Bronchial epithelial cell (primary cell): Measurements from ENCODE around the gene PHF14. TPM values are rescaled to one million over a fixed set of nuclear protein-coding genes. Genes with fewer than 3 reads are reported as not detected.
A peak's percentile ranks its signal among the peaks of the same experiment; 100 is the strongest.

ENCODE experiments used
- DNase-seq: peaks from one replicate; pipeline ENCODE4 v3.0.0-alpha.2; 2010; ENCODE audit warnings: low read depth
- FAIRE-seq: peaks from 2 replicates; lab custom pipeline; 2011; peaks lifted over from hg19 to GRCh38; lab: Jason Lieb, UNC
- H3K27me3 ChIP-seq: 2 replicates; pipeline ENCODE4 v1.5.1; 2011; ENCODE audit warnings: low read length; ENCODE audit not compliant: control insufficient read depth, insufficient read depth
- H3K36me3 ChIP-seq: 2 replicates; pipeline ENCODE4 v1.5.1; 2011; ENCODE audit warnings: low read length; ENCODE audit not compliant: control insufficient read depth, insufficient read depth
- H3K4me3 ChIP-seq: 2 replicates; pipeline ENCODE4 v1.5.1; 2011; ENCODE audit warnings: mild to moderate bottlenecking, low read depth, low read length, control low read depth
- total RNA-seq: library from RNA; depleted of rRNA; stranded (reverse); fragments of >200 nt; gene quantifications from 2 replicates; pipeline ENCODE4 v1.2.1, GENCODE V29; 2014
- TF ChIP-seq, protein P1 (sequence below): IDR thresholded peaks from 2 replicates; pipeline ENCODE4 v1.5.1; 2011; ENCODE audit warnings: mild to moderate bottlenecking, moderate library complexity, low read length, control low read depth, inconsistent platforms; ENCODE audit not compliant: insufficient read depth, severe bottlenecking

PHF14 gene
- total RNA-seq, 1 donor from 2014 or later = 17.4 TPM

DNA sequence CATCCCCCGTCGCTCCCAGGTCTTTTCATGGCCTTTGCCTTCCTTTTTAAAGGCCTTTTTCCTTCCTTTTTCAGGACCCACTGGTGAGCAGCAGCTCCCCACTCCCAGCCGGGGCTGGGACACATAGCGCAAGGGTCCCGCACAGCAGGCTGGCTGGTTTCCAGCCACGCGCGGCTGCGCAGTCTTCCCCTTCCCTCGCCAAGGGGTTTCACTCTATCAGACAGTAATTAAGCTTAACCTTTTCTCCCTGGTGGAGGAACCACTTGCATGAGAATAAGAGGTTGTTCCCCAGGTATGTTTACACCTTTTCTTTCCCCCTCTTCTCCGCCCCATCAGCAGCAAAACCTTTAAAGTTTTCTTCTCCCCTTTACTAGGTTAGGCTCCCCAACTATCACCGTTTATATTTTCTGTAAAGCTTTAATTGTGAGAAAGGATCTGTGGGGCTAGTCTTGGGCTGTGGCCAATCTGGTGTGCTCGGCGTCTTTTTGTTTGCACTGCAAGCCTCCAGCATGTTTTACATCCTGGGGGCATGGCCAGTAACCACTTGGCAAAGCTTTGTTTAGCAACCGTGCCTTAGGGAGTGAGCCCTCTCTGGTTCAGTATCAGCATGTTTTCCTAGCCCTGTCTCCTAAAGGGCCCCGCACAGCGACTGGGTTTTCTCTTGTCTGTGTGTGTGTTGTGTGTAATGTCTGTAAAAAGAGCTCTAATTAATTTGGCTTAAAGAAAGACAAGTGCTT is 219.6 kb downstream of the PHF14 start:
- TF ChIP-seq, protein P1, sequence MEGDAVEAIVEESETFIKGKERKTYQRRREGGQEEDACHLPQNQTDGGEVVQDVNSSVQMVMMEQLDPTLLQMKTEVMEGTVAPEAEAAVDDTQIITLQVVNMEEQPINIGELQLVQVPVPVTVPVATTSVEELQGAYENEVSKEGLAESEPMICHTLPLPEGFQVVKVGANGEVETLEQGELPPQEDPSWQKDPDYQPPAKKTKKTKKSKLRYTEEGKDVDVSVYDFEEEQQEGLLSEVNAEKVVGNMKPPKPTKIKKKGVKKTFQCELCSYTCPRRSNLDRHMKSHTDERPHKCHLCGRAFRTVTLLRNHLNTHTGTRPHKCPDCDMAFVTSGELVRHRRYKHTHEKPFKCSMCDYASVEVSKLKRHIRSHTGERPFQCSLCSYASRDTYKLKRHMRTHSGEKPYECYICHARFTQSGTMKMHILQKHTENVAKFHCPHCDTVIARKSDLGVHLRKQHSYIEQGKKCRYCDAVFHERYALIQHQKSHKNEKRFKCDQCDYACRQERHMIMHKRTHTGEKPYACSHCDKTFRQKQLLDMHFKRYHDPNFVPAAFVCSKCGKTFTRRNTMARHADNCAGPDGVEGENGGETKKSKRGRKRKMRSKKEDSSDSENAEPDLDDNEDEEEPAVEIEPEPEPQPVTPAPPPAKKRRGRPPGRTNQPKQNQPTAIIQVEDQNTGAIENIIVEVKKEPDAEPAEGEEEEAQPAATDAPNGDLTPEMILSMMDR = no peak
- DNase-seq = peak; percentile 48
- no peaks in the 10 kb centered on the region for H3K27me3 ChIP-seq
- FAIRE-seq = no peak
- no peak overlapping the region for H3K4me3 ChIP-seq
- H3K36me3 ChIP-seq = no peaks in the 10 kb centered on the region

- H3K4me3 ChIP-seq = no peak overlapping the region
- DNase-seq (no peak), FAIRE-seq (no peak)
- H3K36me3 ChIP-seq = no peaks in the 10 kb centered on the region
- no peaks in the 10 kb centered on the region for H3K27me3 ChIP-seq
- TF ChIP-seq, protein P1 = no peak
These were observed 220.2 kb downstream of the PHF14 start for GRCh38 chr7:11193888-11194287.

DNA sequence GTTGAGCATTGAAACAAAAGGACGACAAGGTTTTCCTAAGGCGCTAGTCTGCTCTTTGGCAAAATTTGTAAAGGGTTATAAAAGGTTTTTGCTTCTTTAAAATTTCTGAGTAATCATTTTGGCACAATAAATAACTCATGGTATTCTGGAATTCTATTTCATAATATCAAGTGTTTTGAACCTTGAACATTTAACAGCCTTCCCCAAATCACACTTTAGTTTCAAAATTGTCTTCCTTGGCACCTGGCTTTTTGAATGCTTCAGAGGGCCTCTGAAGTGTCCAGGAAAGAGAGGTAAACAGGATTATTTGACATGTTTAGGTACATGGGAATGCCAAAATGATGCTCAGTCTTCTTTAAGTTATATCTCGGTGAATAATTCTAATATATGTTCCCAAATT is 220.8 kb downstream of the PHF14 start:
- FAIRE-seq = no peak
- TF ChIP-seq, protein P1 = no peak

GRCh38 chr7:11195502-11195901 is 221.8 kb downstream of the PHF14 start:
- DNase-seq (no peak), FAIRE-seq (no peak)
- no peak overlapping the region for H3K4me3 ChIP-seq
- H3K27me3 ChIP-seq = no peaks in the 10 kb centered on the region
- TF ChIP-seq, protein P1 = no peak
- H3K36me3 ChIP-seq = no peaks in the 10 kb centered on the region

More for the DNA sequence above, 220.8 kb downstream of the PHF14 start:
- Histone ChIP-seq H3K36me3 (no peaks in the 10 kb centered on the region), H3K27me3 (no peaks in the 10 kb centered on the region), H3K4me3 (no peak overlapping the region)
- no peak for DNase-seq

GRCh38 chr7:11196143-11196542 is 222.5 kb downstream of the PHF14 start:
- no peak overlapping the region for H3K4me3 ChIP-seq
- TF ChIP-seq, protein P1 = no peak
- no peaks in the 10 kb centered on the region for H3K27me3 ChIP-seq
- FAIRE-seq (no peak), DNase-seq (no peak)
- no peaks in the 10 kb centered on the region for H3K36me3 ChIP-seq

DNA sequence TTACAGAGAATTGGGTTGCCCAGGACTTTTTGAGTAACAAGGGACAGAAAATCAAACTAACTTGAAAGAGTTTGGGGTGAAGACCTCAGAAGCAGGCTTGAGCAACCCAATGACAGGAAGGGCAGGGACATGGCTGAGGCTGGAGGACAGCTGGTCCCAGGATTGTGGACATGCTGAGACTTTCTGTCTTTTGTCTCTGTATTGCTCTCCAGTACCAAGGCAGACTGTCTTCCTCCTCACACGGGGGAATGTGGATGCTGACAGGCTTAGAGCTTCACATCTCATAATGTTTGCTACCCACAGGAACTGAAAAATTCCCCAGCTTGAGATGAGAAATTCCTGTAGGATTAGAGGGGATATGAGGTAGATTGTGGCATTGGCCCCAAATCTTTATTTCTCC is 229.6 kb downstream of the PHF14 start:
- TF ChIP-seq, protein P1 = no peak
- Histone ChIP-seq H3K27me3 (no peaks in the 10 kb centered on the region), H3K36me3 (no peaks in the 10 kb centered on the region), H3K4me3 (no peak overlapping the region)
- no peak for FAIRE-seq
- no peak for DNase-seq
